GM12873 (cell line): Measurements from ENCODE around the gene TP63.

Experiments
- CTCF ChIP-seq: IDR thresholded peaks from 2 replicates; pipeline ENCODE4 v1.5.1; 2012; ENCODE audit warnings: low read depth, mild to moderate bottlenecking, moderate library complexity, low read length, control low read depth; ENCODE audit not compliant: insufficient read depth; ENCODE audit errors: missing control alignments

The TP63 gene

GRCh38 chr3:189714991-189715961 lies 84.1 kb downstream of the TP63 start:
- no peak for TF ChIP-seq CTCF

- no peak for TF ChIP-seq CTCF
Measured at GRCh38 chr3:189718215-189718614, 87.0 kb downstream of the TP63 start.

- no peak for TF ChIP-seq CTCF
Measured at GRCh38 chr3:189720736-189721417, 89.7 kb downstream of the TP63 start.

GRCh38 chr3:189721873-189722665 lies 90.9 kb downstream of the TP63 start:
- TF ChIP-seq CTCF: no peak

- TF ChIP-seq CTCF: no peak
Measured at GRCh38 chr3:189724356-189724755, 93.2 kb downstream of the TP63 start.

GRCh38 chr3:189726277-189726676 lies 95.1 kb downstream of the TP63 start:
- TF ChIP-seq CTCF: no peak
